Measurements from ENCODE around the gene HAO1. TPM values are rescaled to one million over a fixed set of nuclear protein-coding genes. Genes with fewer than 3 reads are reported as not detected.

Gene HAO1
- total RNA-seq, 1 donor from 2014 or later: not detected

DNA sequence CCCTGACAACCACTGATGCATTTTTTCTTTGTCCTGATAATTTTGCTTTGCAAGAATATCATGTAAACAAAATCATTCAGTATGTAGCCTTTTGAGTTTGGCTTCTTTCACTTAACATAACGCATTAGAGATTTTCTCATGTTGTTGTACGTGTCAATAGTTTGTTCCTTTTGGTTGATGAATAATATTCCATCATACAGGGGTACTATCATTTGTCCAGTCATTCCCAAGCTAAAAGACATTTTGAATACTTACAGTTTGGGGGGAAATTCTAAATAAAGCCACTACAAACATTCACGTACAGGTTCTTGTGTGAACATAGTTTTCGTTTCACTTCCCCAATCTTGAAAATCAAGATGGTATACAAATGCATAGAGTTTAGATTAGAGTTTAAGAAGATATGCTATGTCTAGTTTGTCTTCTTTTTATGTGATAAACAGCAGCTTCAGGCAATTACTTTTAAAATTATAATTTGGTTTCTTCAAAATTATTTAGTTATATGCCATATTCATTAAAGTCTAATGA, 5.2 kb downstream of the HAO1 start:
- ATAC-seq: no peak
- DNase-seq (ENCODE audit: missing footprints): no peak
- intact Hi-C loops (cut with DNase I): loop anchor here (5.0 kb wide), 1 partner anchor 787 kb away; no protein-coding TSS in a partner anchor

DNA sequence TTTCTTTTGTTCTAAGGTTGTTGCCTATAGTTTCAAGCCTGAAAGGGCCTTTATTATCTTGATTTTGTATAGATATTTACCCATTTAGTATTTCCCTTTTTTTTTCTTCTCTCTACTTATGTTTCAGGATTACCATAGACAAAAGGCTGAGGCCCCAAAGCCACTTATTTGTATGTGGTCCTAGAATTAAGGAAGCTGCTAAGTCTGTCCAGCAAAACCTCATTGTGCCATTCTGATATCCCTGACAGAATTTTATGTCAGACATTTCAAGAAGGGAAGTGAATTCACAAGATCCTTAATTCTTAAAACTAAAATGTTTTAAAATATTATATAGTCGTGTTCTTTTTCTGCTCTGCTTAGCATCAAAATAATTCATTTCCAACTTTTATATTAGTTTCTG, 6.9 kb downstream of the HAO1 start:
- intact Hi-C loops (cut with DNase I): no loop called here
- ATAC-seq: no peak
- no peak for DNase-seq (ENCODE audit: missing footprints)

DNA sequence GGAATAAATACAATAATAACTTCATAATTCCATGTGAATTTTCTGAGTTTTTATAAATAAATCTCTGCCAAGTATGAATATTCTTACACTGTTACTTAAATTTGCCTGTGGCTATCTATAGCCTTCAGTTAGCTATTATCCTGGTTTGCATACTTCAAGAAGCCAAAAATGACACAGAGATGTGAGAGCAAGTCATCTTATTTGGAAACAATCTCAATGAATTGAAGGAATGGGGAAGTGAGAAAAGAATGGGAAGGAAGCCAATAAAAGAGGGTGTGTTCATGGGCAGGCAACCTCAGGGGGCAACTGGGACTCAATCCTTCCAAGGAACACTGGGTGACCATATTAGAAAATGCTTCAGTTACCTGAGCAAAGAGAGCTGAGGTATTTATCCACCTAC, 9.9 kb downstream of the HAO1 start:
- ATAC-seq (no peak), DNase-seq (ENCODE audit: missing footprints) (no peak)
- intact Hi-C loops (cut with DNase I): no loop called here

DNA sequence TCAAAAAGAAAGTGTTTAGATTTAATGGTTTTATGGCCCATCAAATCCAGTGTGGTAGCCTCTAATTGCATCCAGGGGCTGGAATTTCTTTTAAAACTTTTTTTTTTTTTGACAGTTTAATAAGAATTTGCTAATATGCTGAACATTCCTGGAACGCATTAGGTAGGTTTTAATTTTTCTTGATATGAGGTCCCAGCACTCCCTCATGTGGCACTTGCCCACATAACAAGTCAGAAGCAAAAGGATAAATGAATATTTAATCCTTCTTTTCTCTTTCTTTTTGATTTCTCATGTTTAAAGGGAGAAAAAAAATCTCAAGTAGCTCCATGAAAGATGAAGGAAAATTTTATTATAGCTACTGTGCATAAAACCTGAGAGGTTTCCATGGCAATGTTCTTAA, 13.5 kb downstream of the HAO1 start:
- DNase-seq (ENCODE audit: missing footprints): no peak
- intact Hi-C loops (cut with DNase I): no loop called here
- ATAC-seq: no peak

DNA sequence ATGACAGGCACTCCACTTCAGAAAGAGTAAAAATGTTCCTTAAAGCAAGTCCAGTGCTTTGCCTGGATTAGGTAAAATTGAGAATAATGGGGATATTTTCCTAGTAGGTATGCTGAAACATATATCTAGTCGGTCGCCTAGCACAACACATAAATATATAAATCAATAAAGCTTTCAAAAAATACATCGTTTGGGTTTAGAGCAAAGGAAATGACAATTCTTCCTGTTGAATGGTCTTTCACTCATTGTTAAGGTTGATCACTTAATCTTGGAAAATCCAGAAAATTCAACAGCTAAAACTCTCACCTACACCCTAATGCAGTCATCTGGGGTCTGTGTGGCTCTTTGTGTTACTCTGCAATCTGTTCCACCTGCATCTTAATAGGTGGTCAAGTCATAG, 13.9 kb downstream of the HAO1 start:
- DNase-seq (ENCODE audit: missing footprints) (no peak), ATAC-seq (no peak)
- intact Hi-C loops (cut with DNase I): no loop called here

DNA sequence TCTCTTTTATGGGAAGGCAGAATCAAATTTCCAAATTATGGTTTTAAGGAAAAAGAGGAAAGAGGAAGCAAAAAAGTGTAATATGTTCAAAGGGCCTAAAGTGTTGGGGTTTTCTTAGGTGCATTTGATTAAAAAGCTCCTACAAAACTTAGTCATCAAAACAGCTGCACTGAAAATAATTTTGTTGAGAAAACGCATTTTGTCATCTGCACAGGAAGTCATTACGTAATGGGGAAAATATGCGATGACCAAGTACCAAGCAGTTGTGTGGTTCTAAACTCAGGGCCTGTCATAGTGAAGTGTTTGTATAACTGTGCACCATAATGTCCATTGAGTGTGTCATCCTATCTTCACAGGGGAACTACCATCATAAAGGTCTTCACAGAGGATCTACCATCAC, 15.6 kb downstream of the HAO1 start:
- no peak for DNase-seq (ENCODE audit: missing footprints)
- peak; percentile 42 for ATAC-seq
- intact Hi-C loops (cut with DNase I): no loop called here

DNA sequence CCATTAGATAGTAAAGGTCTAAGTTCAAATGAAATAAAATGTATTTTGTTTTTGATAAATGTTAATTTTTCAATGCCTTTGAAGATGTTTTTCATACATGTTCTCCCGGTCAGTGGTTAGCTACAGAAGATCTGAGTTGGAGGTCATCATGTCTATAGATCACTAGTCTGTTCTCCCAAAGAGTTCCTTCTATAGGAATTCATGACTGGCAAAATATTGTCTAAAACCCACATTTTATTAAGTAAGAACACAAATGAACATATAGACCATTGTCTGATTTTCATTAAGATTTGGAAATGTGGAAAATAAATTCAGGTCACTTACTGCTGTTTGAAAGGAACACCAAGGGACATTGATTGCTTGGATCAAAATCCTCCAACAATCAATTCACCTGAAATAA, 23.6 kb downstream of the HAO1 start:
- no peak for DNase-seq (ENCODE audit: missing footprints)
- intact Hi-C loops (cut with DNase I): no loop called here
- ATAC-seq: no peak

DNA sequence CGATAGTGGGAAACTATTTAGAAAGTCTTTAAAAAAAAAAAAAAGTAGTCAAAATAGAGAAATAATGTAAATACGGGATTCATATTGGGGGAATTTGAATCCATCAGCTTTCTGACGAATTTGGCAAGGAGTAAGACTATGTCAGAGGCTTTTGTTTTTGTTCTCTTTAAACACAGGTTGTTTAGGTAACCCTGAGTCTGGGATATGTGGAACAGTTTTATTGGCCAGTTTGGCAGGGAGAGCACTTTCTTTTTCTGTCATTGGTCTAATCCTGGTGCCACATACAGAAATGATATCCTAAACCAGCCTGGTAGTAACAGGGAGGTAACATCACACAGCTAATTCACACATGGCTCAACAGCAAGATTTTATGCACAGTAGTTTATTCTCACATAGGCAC, 27.7 kb downstream of the HAO1 start:
- ATAC-seq (no peak), DNase-seq (ENCODE audit: missing footprints) (no peak)
- intact Hi-C loops (cut with DNase I): no loop called here

DNA sequence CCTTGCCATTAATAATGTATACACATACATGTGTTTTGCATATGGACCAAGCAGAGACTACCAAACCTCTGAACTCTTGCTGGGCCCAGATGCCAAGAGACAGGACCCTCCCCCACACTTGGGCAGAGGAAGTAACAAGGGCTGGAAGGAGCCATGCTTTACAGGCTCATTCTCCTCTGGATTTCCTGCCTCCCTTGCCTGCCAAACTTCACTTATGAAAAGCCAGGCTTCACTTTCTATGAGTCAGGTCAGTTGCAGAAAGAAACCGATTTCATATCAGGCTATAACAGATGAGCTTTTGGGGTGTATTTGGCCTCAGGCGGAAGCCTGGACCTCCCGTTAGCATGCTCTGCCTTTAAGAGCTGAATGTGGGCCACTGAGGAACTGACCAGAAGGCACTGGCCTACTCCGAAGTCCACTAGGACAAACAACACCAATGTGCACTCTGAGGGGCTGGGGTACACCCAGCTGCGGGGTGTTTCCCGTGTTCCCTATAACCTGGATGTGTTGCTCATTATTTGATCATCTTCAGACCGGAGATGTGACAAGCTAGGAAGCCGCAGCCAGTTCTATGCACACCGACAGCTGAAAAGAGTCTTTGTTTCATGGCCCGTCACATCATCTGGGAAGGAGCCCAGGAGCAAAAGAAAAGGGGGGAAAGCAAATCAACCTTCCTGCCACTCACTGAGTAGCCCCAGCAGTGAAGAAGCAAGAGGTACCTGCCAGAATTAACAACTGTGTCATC, 28.5 kb downstream of the HAO1 start:
- intact Hi-C loops (cut with DNase I): no loop called here
- ATAC-seq (no peak), DNase-seq (ENCODE audit: missing footprints) (no peak)

DNA sequence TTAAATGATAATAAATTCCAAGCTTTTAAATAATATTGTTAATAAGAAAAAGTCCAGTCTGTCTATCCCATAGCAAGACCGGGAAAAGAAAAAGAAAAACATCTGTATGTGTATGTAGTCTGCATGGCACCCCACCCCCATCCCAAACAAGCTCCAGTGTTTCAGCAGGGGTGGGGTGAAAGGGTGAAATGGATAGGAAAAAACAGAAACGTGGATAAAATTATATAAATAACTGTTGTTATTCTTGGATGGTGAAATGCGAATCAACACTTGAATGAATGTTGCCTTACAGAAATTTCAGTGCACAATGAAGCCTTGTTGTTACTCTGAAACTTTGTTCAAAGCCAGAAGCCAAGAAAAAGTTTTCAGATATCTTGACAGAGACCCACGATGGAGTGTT, 31.4 kb downstream of the HAO1 start:
- no peak for DNase-seq (ENCODE audit: missing footprints)
- intact Hi-C loops (cut with DNase I): no loop called here
- ATAC-seq: no peak

DNA sequence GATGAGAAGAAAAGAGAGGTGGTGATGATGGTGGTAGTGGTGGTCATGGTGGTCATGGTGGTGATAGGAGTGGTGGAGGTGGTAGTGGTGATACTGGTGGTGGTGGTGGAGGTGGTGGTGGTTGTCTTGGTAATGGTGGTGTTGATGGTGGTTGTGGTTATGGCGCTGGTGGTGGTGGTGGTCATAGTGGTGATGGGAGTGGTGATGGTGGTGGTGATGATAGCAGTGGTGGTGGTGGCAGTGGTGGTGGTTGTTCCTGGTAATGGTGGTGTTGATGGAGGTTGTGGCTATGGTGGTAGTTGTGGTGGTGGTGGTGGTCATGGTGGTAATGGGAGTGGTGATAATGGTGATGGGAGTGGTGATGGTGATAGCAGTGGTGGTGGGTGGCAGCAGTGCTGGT, 36.8 kb downstream of the HAO1 start:
- DNase-seq (ENCODE audit: missing footprints) (no peak), ATAC-seq (no peak)
- intact Hi-C loops (cut with DNase I): no loop called here

DNA sequence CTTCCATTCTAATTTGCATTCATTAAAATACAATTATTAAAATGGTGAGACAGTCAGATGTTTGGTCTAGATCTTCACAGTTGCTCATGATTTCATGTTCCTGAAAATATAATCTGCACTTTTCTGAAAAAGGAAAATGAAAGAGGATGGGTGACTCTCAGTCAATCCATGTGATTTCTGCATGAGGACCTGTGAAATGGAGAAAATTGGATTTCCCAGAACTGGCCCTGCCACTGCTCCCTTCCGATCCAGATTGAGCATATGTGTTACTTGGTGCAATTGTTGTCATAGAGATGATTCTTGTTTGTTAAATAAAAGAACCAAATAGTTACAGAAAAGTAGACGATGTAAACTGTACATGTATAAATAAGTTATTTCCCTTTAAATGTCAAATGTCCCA, 37.4 kb downstream of the HAO1 start:
- ATAC-seq: no peak
- intact Hi-C loops (cut with DNase I): no loop called here
- DNase-seq (ENCODE audit: missing footprints): no peak

DNA sequence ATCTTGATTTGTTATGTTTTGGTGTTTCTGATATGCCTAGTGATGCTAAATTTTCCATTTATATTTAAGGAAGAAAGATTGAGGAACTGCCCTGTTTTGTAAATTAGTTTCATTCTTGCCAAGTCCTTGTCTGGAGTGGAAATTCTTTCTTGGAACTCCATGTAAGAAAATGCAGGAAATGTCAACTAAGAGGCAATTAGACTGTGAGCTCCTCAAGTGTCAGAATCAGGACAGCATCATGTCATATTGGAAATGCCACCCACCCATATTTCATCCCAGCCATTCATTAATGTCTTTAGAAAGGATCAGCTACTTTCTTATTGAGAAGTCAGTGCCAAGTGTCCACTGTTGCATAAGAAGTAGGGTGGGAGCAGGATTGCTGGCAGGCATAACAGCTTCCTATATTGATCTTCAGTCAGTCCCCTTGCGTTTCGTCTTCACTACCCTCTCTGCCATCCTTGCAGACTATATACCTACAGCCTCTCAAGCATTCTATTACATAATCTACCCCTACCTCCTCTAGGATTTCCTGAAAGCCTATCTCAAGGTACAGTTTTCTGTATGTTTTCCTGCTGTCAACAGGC, 42.4 kb downstream of the HAO1 start:
- intact Hi-C loops (cut with DNase I): no loop called here
- DNase-seq (ENCODE audit: missing footprints) (no peak), ATAC-seq (no peak)

DNA sequence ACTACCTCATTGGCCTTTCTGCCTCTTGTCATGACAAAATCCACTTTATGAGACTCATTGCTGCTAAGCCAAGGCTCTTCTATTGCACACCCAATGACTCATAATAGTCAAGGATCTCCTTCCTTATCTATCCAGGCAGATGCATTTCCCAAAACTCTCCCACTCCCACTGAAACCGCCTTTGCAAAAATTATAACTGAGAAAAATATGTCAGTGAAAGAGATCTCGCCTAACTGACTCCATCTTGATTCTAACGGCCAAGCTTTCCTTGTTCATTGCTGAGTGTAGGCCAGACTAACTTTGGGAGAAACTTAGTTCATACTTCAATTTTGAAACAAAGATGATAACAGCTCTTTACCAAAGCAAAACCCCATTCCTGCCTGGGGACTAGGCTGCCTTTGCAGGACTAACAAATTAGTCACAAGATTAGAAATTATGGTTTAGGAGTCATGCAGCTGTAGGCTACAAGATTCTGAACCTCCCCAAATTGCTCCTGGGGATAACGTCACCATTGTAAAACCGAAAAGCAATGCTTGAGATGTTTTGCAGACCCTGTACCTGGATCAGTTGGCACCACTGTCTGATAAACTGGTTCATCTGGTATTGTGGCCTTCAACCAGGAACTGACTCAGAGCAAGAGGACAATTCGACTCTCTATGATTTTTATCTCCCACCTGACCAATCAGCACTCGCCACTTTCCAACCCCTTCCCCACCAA, 47.1 kb downstream of the HAO1 start:
- ATAC-seq (no peak), DNase-seq (ENCODE audit: missing footprints) (no peak)
- intact Hi-C loops (cut with DNase I): no loop called here

DNA sequence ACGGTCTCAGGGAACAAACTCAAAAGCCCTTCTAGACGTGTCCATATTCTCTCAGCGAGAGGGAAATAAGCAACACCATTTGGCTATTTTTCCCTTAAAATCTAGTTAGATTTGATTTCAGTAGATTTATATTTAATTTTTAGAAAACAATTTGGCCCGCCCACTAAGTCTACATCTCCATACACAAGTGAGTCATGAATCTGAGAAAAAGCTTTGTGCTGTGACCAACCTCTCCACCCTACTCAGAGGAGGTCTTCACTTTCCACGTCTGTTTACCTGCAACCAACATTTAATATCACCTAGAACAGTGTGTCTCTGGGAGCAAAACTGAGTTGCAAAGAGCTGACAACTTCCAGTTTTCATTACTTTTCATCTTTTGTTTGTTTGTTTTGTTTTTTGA, 48.6 kb downstream of the HAO1 start:
- DNase-seq (ENCODE audit: missing footprints) (no peak), ATAC-seq (no peak)
- intact Hi-C loops (cut with DNase I): no loop called here

DNA sequence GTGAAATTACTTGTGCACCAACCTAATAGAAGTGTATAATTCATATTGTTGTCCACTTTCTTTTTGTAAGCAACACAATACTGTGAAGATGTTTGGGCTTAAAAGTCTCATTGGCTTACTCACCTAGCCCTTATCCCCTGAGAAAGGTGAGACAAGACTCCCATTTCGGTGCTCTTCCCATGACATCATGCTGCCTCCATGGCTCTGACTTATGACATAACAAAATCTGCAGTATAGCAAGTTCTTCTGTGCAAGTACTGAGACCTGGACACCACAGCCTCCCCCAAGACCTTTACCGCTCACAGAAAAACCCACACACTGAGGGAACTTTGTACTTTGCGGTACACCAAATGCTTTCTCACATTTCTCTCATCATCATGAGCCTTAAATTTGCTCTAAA, 50.5 kb downstream of the HAO1 start:
- ATAC-seq (no peak), DNase-seq (ENCODE audit: missing footprints) (no peak)
- intact Hi-C loops (cut with DNase I): no loop called here

DNA sequence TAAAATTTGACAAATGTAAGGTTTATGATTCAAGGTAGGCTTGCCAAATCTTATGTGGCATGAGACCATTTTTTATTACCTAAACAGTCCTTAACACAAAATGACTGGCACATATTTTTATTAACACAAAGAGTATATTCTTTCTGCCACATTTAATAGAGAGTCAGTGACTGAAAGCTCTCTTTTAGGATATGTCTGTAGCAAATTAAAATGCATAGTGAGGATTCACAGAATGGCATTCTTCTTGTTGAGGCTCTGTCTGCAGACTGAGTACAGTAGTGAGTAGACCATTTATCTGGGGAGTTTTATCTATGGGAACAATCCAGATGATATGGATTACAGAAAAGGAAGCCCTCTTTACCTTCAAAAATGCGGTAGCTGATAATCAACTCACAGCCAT, 56.5 kb downstream of the HAO1 start:
- intact Hi-C loops (cut with DNase I): no loop called here
- no peak for ATAC-seq
- no peak for DNase-seq (ENCODE audit: missing footprints)

DNA sequence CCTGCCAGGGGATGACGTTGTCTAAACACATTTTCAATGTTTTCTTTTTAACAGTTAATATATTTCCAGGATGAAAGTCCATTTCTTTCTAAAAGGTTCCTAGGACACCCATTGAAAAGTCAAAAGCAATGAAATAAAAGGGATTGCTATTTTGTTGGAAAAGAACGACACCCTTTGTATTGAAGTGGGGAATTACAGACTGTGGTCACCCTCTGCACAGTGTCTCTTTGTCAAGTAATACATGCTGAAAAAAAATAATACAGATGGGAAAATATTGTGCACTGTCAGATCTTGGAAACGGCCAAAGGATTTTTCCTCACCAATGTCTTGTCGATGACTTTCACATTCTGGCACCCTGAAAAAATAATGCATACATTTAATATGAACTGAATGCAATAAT, 56.9 kb downstream of the HAO1 start:
- no peak for DNase-seq (ENCODE audit: missing footprints)
- no peak for ATAC-seq
- intact Hi-C loops (cut with DNase I): no loop called here

DNA sequence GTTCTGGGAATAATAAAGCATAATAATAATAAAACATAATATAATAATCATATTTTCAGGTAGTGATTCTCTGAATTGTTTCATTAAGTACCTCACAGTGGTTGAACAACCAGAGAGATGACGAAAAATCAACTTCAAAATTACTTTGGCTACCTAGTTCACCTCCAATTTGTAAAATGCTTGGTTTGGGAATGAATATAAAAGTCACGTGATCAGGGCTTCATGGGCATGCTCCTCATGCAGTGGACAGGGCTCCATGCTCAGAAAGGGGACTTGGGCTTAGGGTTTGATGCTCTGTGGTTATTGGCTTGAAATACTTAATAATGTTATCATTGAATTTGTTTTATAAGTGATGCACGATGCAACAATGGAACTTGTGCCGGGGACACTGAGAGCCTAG, 58.2 kb downstream of the HAO1 start:
- DNase-seq (ENCODE audit: missing footprints): no peak
- ATAC-seq: no peak
- intact Hi-C loops (cut with DNase I): no loop called here

DNA sequence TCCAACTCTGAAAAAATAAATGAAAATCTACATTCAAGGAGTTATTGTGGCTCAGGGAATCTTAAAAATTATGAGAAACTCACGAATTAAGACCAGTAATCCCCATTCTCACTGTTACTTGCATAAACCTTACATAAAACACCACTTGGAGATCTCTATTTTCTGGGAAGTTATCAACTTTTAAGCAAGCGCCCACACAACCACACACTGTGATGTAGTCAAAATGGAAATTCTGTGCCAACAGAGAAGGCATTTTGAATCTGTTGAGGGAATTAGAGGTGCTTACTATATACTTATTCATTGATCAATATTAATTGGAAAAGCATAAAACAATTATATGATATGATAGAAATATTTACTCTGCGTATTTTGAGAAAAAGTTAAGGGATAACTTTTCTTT, 58.7 kb downstream of the HAO1 start:
- ATAC-seq (no peak), DNase-seq (ENCODE audit: missing footprints) (no peak)
- intact Hi-C loops (cut with DNase I): no loop called here
